GM18870 (cell line): ENCODE data around the gene FAM170B.

Experiments used
- ATAC-seq: cut with Tn5 transposase; IDR thresholded peaks from one replicate; pipeline ENCODE4 v1.9.1; 2021; ENCODE audit warnings: moderate library complexity; ENCODE audit not compliant: unreplicated experiment

The FAM170B gene

GRCh38 chr10:49128854-49129253, 5.0 kb downstream of the FAM170B start:
- ATAC-seq: no peak

- no peak for ATAC-seq
Measured at GRCh38 chr10:49123981-49124950, 9.6 kb downstream of the FAM170B start.

- ATAC-seq: no peak
Measured at GRCh38 chr10:49120911-49121310, 12.9 kb downstream of the FAM170B start.

DNA sequence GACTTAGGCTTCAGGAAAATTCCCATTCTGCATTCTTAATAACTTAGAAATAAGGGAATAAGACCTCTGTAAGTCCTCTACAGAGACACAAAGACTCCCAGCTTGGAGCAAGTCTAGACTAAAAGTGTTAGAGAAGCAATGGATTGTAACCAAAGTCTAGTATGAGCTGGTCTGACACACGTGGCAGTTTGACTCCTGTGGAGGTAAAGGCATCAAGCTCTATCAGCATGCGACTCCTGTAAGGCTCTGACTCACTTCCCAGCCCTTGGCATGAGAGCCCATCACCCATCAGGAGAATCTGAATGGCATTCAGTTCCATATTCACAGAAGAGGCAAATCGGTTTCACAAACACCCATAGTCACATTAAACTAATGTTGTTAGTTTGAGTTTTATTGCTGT, 14.1 kb downstream of the FAM170B start:
- no peak for ATAC-seq

GRCh38 chr10:49118430-49119074, 15.3 kb downstream of the FAM170B start:
- ATAC-seq: no peak

DNA sequence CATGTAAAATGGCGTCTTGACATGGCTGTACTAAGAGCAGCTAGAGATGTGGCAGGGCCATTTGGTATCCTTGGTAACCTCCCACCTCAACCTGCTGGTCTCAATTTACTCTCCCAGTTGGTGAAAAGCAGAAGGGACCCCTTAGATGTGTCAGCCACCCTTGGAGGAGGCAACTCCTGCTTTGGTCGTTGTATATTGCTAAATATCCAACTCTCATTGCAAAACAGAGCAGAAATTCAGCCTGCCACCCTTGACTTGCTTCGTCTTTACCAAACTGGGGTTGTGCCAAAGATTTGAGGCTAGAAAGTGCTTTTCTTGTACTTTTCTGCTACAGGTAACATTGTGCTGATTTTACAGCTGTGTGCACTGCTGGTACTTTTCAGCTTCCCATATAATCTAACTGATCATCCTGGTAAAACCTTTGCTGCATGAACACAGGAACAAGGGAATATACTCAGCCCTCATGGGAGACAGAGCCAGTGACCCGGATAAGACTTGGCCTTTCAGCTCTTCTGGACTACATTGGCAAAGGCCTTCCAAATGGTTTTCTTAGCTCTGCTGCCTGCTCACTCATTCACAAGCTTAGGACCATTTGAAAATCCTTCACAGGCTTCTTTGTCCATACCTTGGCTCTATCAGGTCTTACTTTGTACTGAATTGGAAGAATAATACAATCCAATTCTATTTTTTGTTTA, 16.3 kb downstream of the FAM170B start:
- ATAC-seq: no peak

GRCh38 chr10:49116509-49117375, 17.1 kb downstream of the FAM170B start:
- ATAC-seq: no peak

GRCh38 chr10:49115796-49116508, 17.9 kb downstream of the FAM170B start:
- ATAC-seq: no peak

DNA sequence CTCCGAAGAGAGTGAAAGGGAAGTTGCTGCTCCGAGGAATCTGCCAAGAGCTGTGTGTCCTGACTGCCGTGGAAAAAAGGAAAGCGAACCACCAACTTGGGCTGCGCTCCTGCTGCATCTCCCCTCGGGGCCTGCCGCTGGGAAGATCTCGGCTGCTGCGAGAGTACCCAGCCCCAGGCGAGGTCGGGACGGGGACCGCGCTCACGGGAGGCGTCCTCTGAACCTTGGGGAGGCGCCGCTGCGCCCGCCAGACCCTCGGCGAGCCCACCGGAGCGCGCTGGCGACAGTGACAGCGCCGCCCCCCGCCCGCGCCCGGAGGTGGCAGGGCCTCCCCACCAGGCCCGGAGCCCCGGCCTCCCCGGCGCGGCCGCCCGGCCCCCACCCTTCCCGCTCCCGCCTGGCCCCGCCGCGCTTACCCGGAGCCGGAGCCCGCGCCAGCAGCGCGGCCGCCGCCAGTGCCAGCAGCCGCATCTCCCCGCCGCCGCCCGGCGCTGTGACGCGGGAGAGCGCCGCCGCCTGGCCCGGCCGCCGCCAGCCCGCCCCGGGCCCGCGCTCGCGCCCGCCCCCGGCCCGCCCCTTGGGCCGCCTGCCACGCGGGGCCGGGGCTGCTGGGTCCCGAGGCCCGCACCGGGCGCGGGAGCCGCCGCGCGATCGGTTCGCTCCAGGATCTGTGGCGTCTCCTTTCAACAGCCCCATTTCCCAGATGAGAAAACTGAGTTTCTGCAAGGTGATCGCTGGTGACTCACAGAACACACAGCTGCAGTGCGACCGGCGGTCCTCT, 18.6 kb downstream of the FAM170B start, which contains the start of gene VSTM4:
Gene VSTM4 (minus strand): TSS at position 508 of the 781 bp plus-strand sequence. CDS start 37 bp downstream, at position 471.
- no peak for ATAC-seq

DNA sequence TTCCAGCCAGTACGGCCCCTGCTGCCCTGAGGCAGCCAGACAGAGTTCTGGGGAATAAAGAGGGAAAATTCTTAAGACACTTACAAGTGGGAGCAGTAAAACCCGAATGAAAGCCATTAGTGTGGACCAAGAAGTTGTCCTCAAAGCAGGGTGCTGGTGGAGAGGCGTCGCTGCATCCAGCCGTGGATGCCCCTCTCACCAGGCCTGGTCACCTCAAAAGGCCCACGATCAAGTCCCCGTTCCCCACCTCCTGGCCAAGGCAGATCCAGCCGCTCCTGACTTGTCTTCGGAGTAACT, 19.2 kb downstream of the FAM170B start:
- ATAC-seq: no peak

DNA sequence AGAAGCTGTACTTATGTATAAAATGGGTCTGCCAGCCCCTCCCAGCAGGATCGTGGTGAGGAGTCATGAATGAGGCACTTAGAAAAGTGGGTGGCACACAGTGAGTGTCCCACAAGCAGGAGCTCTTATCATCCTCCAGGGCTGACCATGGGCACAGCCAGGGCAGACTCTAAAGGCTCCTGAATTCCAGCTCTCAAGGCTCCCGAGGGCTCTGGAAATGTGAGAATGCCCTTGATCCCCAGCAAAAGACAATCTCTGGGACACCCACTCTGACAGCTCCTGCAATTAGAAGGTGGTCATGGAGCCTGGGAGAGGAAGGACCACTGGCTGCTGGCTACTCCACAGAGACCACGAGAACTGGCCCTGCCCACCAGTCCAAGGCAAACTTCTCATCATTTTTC, 20.1 kb downstream of the FAM170B start:
- ATAC-seq: no peak

DNA sequence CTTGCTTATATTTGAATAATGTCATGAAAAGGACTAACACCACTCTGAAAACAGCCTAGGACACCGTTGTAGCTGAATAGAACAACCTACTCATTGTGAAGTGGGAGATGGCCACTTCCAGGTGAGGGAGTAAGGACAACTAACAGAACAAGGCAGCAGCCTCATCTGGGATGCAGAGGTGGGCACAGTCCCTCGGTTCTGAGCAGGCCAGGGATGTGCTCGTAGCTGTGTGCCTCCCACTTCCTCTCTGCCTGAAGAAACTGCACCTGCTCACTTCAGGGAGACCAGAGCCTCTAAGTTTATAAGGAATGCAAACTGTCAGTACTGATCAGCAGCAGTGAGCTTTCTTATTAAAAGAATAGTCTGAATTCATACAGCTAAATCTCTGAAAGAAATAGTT, 21.0 kb downstream of the FAM170B start:
- no peak for ATAC-seq

DNA sequence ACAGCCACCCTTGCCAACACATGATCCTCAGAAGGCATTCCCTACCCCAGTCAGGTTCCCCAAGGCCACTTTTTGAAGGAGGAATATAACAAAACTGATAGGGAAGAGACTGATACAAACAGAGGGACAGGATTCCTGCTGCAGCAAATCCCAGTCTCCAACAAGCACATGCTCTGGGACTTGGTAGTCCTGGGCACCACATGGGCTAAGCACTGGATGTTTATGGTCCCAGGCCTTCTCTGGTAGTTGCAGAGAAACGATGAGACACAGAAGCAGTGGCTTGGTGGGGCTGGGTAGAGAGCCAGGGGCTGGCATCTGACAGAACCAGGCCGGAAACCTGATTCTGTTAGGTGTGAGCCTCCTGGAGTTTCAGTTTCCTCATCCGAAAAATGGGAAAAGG, 21.7 kb downstream of the FAM170B start:
- ATAC-seq: no peak

DNA sequence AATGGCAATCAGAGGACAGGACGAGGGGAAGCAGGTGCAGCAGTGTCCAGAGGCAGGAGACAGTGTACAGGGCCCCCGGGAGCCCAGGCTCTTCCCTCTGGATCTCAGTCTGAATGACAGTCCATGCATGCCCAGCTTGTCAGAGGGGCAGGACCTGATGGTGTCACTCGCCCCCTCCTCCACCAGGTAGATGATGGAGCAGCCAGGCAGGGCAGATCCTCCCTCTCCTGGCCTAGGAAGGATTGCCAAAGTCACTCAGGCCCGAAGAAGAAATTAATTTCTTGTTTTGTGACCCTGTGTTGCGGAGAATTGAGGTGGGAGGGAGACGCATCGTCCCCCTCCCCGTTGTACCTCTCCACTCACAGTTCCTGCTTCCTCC, 22.5 kb downstream of the FAM170B start:
- no peak for ATAC-seq

DNA sequence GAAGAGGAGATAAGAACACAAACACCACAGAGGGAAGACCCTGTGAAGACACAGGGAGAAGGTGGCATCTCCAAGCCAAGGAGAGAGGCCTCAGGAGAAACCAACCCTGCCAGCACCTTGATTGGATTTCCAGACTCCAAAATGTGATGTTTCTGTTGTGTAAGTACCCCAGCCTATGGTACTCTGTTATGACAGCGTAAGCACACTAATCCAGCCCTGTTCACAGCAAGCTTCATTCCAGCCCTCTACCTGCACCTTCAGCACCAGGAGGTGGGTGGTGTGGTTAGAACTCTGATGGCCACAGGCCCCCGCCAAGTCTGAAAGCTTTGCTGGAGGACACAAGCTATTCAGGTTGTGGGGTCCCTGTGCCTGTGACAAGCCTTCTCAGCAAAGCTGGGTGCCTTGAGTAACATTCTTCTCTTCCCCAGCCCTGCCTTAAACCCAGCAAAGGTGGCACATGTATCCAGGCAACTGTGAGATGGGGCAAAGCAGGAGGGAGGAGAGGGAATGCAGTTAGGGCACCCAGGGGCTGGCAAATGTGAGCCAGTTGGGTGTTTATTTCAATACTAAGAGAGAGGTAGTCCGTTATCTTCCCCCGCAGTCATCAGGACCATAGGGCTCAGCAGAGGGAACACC, 23.0 kb downstream of the FAM170B start:
- ATAC-seq: no peak

DNA sequence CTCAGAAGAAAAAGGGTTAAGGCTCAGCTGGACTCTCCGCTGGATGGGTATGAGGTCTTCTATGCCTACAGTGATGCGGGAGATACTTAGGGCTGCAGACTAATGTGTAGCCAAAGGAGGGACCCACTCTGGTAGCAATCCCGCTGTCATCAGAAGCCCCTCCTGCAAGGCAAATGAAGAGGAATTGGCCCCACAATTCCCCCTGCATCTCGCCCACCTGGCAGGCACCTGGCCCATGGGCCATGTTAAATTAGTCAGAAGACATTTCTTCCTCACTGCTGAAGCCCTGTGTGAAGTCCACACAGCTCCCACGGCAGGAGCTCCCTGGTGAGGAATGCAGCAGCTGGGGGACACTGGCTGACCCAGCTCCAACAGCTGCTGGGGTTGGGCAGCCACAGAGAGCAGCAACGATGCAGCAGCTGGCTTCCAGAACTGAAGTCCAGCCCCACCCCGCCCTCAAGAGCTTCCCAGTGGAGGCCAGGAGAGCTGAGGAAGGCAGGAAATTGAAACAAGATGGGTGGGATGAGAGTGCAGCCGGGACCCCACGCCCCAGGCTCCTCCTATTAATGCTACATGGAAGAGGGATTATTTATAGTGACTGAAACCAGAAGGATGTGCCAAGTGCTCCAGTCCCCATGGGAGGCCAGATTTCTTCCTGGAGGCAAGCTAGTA, 24.0 kb downstream of the FAM170B start:
- no peak for ATAC-seq

- ATAC-seq: no peak
Measured at GRCh38 chr10:49108656-49109055, 25.2 kb downstream of the FAM170B start.

GRCh38 chr10:49107887-49108267, 25.9 kb downstream of the FAM170B start:
- ATAC-seq: no peak
